ENCODE results near the gene PPHLN1.

DNA sequence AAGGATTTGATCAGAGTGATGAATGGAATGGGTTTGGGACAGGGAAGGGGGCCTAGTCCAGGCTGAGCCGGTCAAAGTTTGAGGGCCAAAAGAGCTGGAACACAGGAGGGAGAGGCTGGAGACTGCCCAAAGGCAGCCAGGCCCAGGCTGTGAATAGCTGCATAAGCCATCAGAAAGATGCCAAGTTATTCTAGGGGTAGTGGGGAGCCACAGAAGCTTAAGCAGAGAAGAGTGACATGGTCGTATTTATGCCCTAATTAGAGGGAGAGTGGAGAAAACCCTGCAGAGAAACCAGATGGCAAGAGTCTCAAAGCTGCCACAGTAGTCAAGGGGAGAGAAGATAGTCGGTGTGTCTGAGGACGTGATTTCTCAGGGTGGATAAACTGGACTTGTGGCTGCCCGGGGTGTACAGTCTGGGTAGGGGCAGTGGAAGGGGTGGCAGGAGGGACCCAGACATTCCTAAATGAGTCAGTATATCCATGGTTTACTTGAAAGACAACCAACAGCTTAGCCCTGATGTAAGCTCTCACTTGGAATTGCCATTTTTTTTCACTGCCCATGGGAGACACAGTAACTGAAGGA lies 164.4 kb downstream of the PPHLN1 start:
- TF ChIP-seq POLR2A (IDR thresholded peaks at IDR 0.05), result no peak
- TF ChIP-seq, protein P1, sequence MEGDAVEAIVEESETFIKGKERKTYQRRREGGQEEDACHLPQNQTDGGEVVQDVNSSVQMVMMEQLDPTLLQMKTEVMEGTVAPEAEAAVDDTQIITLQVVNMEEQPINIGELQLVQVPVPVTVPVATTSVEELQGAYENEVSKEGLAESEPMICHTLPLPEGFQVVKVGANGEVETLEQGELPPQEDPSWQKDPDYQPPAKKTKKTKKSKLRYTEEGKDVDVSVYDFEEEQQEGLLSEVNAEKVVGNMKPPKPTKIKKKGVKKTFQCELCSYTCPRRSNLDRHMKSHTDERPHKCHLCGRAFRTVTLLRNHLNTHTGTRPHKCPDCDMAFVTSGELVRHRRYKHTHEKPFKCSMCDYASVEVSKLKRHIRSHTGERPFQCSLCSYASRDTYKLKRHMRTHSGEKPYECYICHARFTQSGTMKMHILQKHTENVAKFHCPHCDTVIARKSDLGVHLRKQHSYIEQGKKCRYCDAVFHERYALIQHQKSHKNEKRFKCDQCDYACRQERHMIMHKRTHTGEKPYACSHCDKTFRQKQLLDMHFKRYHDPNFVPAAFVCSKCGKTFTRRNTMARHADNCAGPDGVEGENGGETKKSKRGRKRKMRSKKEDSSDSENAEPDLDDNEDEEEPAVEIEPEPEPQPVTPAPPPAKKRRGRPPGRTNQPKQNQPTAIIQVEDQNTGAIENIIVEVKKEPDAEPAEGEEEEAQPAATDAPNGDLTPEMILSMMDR (IDR thresholded peaks at IDR 0.05 in 4 of 5, conservative IDR thresholded peaks at IDR 0.05 in 1 of 5), result no peak

All from gastrocnemius medialis (tissue), 4 donors.